Measurements from ENCODE around the gene CARD18.

CARD18 gene

GRCh38 chr11:105167244-105167643, 27.7 kb upstream of the CARD18 start:
- TF ChIP-seq, protein P1, sequence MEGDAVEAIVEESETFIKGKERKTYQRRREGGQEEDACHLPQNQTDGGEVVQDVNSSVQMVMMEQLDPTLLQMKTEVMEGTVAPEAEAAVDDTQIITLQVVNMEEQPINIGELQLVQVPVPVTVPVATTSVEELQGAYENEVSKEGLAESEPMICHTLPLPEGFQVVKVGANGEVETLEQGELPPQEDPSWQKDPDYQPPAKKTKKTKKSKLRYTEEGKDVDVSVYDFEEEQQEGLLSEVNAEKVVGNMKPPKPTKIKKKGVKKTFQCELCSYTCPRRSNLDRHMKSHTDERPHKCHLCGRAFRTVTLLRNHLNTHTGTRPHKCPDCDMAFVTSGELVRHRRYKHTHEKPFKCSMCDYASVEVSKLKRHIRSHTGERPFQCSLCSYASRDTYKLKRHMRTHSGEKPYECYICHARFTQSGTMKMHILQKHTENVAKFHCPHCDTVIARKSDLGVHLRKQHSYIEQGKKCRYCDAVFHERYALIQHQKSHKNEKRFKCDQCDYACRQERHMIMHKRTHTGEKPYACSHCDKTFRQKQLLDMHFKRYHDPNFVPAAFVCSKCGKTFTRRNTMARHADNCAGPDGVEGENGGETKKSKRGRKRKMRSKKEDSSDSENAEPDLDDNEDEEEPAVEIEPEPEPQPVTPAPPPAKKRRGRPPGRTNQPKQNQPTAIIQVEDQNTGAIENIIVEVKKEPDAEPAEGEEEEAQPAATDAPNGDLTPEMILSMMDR (conservative IDR thresholded peaks at IDR 0.05; ENCODE audit: low read depth, low read length), result no peak
- H3K4me1 ChIP-seq (ENCODE audit: low read depth, poor library complexity, severe bottlenecking), result no peaks in the 10 kb centered on the region
- no peak overlapping the region for H3K4me3 ChIP-seq (IDR thresholded peaks at IDR 0.05; ENCODE audit: insufficient read depth, low read depth, low read length)
- H3K9ac ChIP-seq, result no peak overlapping the region
- H3K27me3 ChIP-seq (ENCODE audit: insufficient read depth, low read depth), result no peaks in the 10 kb centered on the region
- H2AFZ ChIP-seq (ENCODE audit: low read depth), result no peak overlapping the region
- H3K36me3 ChIP-seq (ENCODE audit: insufficient read depth), result no peaks in the 10 kb centered on the region
- H4K20me1 ChIP-seq (ENCODE audit: insufficient read depth), result no peaks in the 10 kb centered on the region
- H3K27ac ChIP-seq, result no peak overlapping the region
- H3K79me2 ChIP-seq (ENCODE audit: insufficient read depth, low read depth), result no peaks in the 10 kb centered on the region
- H3K4me2 ChIP-seq, result no peak overlapping the region

DNA sequence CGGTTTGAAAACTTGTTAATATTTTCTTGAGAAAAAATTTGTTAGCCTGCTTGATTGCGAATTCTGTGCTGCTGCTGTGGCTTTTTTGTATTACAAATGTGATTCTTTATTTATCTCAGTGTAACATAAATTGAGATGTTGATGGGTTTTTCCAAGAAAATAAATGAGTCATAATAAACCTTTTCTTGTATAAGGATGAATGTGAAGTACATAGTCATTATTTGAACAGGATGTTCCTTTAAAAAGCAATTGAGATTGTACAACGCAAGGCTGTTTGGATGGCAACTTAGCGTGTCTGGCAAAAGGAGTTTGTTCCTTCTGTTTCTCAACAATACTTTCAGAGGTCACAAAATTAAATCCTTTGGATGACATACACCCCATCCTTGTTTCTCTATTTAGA, 24.6 kb upstream of the CARD18 start:
- H3K4me3 ChIP-seq (IDR thresholded peaks at IDR 0.05; ENCODE audit: insufficient read depth, low read depth, low read length), result no peak overlapping the region
- TF ChIP-seq, protein P1 (conservative IDR thresholded peaks at IDR 0.05; ENCODE audit: low read depth, low read length), result no peak
- H3K79me2 ChIP-seq (ENCODE audit: insufficient read depth, low read depth), result no peaks in the 10 kb centered on the region
- no peak overlapping the region for H3K4me2 ChIP-seq
- no peak overlapping the region for H3K9ac ChIP-seq
- H2AFZ ChIP-seq (ENCODE audit: low read depth), result no peak overlapping the region
- H3K36me3 ChIP-seq (ENCODE audit: insufficient read depth), result no peaks in the 10 kb centered on the region
- H4K20me1 ChIP-seq (ENCODE audit: insufficient read depth), result no peaks in the 10 kb centered on the region
- H3K27ac ChIP-seq, result no peak overlapping the region
- no peaks in the 10 kb centered on the region for H3K4me1 ChIP-seq (ENCODE audit: low read depth, poor library complexity, severe bottlenecking)
- H3K27me3 ChIP-seq (ENCODE audit: insufficient read depth, low read depth), result no peaks in the 10 kb centered on the region

DNA sequence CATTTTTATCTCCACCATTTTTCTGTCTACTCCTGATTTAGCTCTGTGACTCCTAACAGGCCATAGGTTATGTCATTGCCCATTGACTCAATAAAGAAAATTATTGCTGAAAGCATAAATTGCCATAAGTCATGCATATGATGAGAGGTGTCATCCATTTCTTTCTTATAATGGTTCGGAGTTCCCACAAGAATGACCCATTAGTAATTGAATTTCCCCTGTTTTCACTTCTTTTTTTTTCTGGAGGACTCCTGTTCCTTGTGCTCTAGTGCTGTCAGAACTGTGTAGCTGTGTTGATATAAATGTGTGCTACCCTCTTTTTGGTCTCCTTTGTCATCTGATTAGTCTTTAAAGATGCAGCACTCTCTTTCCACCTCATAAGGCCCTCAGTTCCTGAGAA, 22.9 kb upstream of the CARD18 start:
- Histone ChIP-seq H3K9ac (no peak overlapping the region), H3K36me3 (ENCODE audit: insufficient read depth) (no peaks in the 10 kb centered on the region), H3K27ac (no peak overlapping the region), H2AFZ (ENCODE audit: low read depth) (no peak overlapping the region), H4K20me1 (ENCODE audit: insufficient read depth) (no peaks in the 10 kb centered on the region), H3K79me2 (ENCODE audit: insufficient read depth, low read depth) (no peaks in the 10 kb centered on the region), H3K27me3 (ENCODE audit: insufficient read depth, low read depth) (no peaks in the 10 kb centered on the region), H3K4me2 (no peak overlapping the region), H3K4me3 (IDR thresholded peaks at IDR 0.05; ENCODE audit: insufficient read depth, low read depth, low read length) (no peak overlapping the region), H3K4me1 (ENCODE audit: low read depth, poor library complexity, severe bottlenecking) (no peaks in the 10 kb centered on the region)
- TF ChIP-seq, protein P1 (conservative IDR thresholded peaks at IDR 0.05; ENCODE audit: low read depth, low read length), result no peak

- Histone ChIP-seq H2AFZ (ENCODE audit: low read depth) (no peak overlapping the region), H4K20me1 (ENCODE audit: insufficient read depth) (no peaks in the 10 kb centered on the region), H3K4me1 (ENCODE audit: low read depth, poor library complexity, severe bottlenecking) (no peaks in the 10 kb centered on the region), H3K4me3 (IDR thresholded peaks at IDR 0.05; ENCODE audit: insufficient read depth, low read depth, low read length) (no peak overlapping the region), H3K36me3 (ENCODE audit: insufficient read depth) (no peaks in the 10 kb centered on the region), H3K9ac (no peak overlapping the region), H3K79me2 (ENCODE audit: insufficient read depth, low read depth) (no peaks in the 10 kb centered on the region), H3K27ac (no peak overlapping the region), H3K27me3 (ENCODE audit: insufficient read depth, low read depth) (no peaks in the 10 kb centered on the region), H3K4me2 (no peak overlapping the region)
- TF ChIP-seq, protein P1 (conservative IDR thresholded peaks at IDR 0.05; ENCODE audit: low read depth, low read length), result no peak
These were observed 18.9 kb upstream of the CARD18 start for GRCh38 chr11:105158436-105158835.

Measured in KMS-11 (cell line).